Right atrium auricular region (tissue), 2 donors: Measurements from ENCODE around the gene RNU7-1. TPM values are rescaled to one million over a fixed set of nuclear protein-coding genes. Genes with fewer than 3 reads are reported as not detected.

Experiments
- DNase-seq: peaks from one replicate; pipeline ENCODE4 v3.0.0-alpha.2; 2019; ENCODE audit warnings: low spot score
- H3K27ac ChIP-seq, 2 donors: fragments of 200-600 bp; sonication (generic); 1 replicate in 1 of 2; 2 replicates in 1 of 2; pipeline ENCODE4 v1.5.1; 2016 to 2019
- H3K27me3 ChIP-seq, 2 donors: fragments of 200-600 bp; sonication (generic); one replicate each; pipeline versions ENCODE4 v1.5.1 to v1.6.0; 2017 to 2019
- H3K36me3 ChIP-seq: fragments of 200-600 bp; sonication (generic); one replicate; pipeline ENCODE4 v1.5.1; 2016
- H3K4me1 ChIP-seq, 2 donors: fragments of 200-600 bp; sonication (generic); one replicate each; pipeline versions ENCODE4 v1.5.1 to v1.6.0; 2017 to 2019
- H3K4me3 ChIP-seq, 2 donors: fragments of 200-600 bp; sonication (generic); 1 replicate in 1 of 2; 2 replicates in 1 of 2; pipeline ENCODE4 v1.5.1; 2017 to 2019; ENCODE audit warnings: mild to moderate bottlenecking in 1 of 2, moderate library complexity in 1 of 2
- H3K9me3 ChIP-seq, 2 donors: fragments of 200-600 bp; sonication (generic); one replicate each; pipeline ENCODE4 v1.5.1; 2019
- total RNA-seq, 2 donors: library from RNA; depleted of rRNA; stranded (reverse); fragments of >200 nt; gene quantifications; one replicate each; pipeline ENCODE4 v1.1.0, GENCODE V29; 2016
- TF ChIP-seq, protein P1 (sequence below), 2 donors: fragments of 200-600 bp; sonication (generic); IDR thresholded peaks; one replicate each; pipeline ENCODE4 v1.5.1; 2019; ENCODE audit warnings: antibody characterized with exemption in 2 of 2

The RNU7-1 gene
- total RNA-seq, 2 donors from 2014 or later = not detected

DNA sequence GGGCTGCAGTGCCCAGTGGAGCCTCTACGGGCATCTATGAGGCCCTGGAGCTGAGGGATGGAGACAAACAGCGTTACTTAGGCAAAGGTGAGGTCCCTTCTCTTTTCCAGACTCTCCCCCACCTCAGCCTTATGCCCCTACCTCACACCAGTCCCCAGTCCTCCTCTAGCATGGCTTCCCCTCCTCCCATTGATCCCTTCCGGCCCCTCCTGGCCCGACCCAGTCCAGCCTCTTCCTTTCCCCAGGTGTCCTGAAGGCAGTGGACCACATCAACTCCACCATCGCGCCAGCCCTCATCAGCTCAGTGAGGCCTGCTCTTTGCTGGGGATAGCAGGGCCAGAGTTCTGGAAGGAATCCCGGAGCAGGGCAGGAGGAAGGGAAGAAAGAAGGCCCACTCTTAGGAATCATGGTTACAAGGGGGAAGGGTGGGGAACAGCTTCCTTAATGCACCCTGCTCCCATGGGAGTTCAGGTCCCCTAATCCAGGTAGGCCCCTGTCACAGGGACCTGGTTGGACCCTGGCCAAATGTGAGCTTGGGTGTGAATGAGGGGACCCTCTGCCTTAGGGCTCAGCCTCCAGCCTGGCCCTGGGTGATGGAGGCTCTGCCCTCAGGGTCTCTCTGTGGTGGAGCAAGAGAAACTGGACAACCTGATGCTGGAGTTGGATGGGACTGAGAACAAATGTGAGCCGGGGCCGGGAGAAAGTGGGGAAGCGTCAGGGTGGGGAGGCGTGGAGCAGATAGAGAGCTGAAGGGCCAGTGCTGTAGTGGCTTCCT lies 27.0 kb upstream of the RNU7-1 start:
- no peaks in the 10 kb centered on the region for H3K27me3 ChIP-seq
- H3K4me1 ChIP-seq = peaks cover 0 to 23% of the 10 kb centered on the region in 2 donors
- no peak for DNase-seq
- H3K27ac ChIP-seq = no peak overlapping the region
- H3K9me3 ChIP-seq = no peaks in the 10 kb centered on the region
- no peak overlapping the region for H3K4me3 ChIP-seq
- H3K36me3 ChIP-seq = peaks cover 4% of the 10 kb centered on the region
- TF ChIP-seq, protein P1, sequence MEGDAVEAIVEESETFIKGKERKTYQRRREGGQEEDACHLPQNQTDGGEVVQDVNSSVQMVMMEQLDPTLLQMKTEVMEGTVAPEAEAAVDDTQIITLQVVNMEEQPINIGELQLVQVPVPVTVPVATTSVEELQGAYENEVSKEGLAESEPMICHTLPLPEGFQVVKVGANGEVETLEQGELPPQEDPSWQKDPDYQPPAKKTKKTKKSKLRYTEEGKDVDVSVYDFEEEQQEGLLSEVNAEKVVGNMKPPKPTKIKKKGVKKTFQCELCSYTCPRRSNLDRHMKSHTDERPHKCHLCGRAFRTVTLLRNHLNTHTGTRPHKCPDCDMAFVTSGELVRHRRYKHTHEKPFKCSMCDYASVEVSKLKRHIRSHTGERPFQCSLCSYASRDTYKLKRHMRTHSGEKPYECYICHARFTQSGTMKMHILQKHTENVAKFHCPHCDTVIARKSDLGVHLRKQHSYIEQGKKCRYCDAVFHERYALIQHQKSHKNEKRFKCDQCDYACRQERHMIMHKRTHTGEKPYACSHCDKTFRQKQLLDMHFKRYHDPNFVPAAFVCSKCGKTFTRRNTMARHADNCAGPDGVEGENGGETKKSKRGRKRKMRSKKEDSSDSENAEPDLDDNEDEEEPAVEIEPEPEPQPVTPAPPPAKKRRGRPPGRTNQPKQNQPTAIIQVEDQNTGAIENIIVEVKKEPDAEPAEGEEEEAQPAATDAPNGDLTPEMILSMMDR (IDR thresholded peaks at IDR 0.05) = no peak

DNA sequence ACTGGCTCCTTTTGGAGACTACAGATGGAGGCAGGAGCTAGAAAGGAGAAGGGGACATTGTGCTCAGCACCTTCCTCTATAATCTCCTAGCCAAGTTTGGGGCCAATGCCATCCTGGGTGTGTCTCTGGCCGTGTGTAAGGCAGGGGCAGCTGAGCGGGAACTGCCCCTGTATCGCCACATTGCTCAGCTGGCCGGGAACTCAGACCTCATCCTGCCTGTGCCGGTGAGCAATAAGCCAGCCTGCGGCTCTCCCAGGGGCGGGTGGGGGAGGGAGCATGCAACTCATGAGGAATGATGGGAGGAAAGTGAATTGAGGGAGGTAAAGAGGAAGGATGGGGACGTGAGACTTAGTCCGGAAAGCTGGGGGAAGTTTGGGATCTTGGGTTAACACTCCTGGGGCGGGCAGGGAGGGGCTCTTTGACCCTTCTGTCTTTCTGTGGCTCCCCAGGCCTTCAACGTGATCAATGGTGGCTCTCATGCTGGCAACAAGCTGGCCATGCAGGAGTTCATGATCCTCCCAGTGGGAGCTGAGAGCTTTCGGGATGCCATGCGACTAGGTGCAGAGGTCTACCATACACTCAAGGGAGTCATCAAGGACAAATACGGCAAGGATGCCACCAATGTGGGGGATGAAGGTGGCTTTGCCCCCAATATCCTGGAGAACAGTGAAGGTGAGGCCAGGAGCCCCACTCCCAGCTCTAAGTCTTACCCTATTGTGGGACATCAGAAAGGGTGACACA lies 26.0 kb upstream of the RNU7-1 start:
- peaks cover 0 to 23% of the 10 kb centered on the region in 2 donors for H3K4me1 ChIP-seq
- H3K9me3 ChIP-seq = no peaks in the 10 kb centered on the region
- DNase-seq = no peak
- H3K27ac ChIP-seq = no peak overlapping the region
- no peaks in the 10 kb centered on the region for H3K27me3 ChIP-seq
- no peak overlapping the region for H3K4me3 ChIP-seq
- H3K36me3 ChIP-seq = peaks cover 4% of the 10 kb centered on the region
- TF ChIP-seq, protein P1 (IDR thresholded peaks at IDR 0.05) = no peak

DNA sequence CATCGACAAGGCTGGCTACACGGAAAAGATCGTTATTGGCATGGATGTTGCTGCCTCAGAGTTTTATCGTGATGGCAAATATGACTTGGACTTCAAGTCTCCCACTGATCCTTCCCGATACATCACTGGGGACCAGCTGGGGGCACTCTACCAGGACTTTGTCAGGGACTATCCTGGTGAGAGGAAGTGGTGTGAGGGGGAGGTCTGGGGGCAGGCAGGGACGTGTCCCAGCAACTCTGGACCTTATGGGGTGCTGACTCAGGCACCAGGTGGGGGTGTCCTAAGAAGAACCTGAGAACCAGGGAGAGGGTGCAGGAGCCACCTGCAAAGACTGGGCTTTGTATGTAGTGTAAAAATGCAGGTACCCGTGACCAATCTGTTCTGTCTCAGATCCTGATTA lies 24.0 kb upstream of the RNU7-1 start:
- Histone ChIP-seq H3K4me1 (peaks cover 0 to 25% of the 10 kb centered on the region in 2 donors), H3K9me3 (no peaks in the 10 kb centered on the region), H3K4me3 (no peak overlapping the region), H3K36me3 (peaks cover 4% of the 10 kb centered on the region), H3K27me3 (no peaks in the 10 kb centered on the region), H3K27ac (no peak overlapping the region)
- TF ChIP-seq, protein P1 (IDR thresholded peaks at IDR 0.05) = no peak
- no peak for DNase-seq

GRCh38 chr12:6921539-6921938 lies 22.1 kb upstream of the RNU7-1 start:
- H3K36me3 ChIP-seq = peaks cover 4% of the 10 kb centered on the region
- no peak for DNase-seq
- peaks cover 0 to 30% of the 10 kb centered on the region in 2 donors for H3K4me1 ChIP-seq
- no peaks in the 10 kb centered on the region for H3K27me3 ChIP-seq
- H3K9me3 ChIP-seq = no peaks in the 10 kb centered on the region
- no peak overlapping the region for H3K4me3 ChIP-seq
- no peak overlapping the region for H3K27ac ChIP-seq
- TF ChIP-seq, protein P1 (IDR thresholded peaks at IDR 0.05) = no peak

GRCh38 chr12:6921996-6922946 lies 21.3 kb upstream of the RNU7-1 start:
- TF ChIP-seq, protein P1 (IDR thresholded peaks at IDR 0.05) = no peak
- Histone ChIP-seq H3K4me1 (peaks cover 0 to 37% of the 10 kb centered on the region in 2 donors), H3K27me3 (no peaks in the 10 kb centered on the region), H3K4me3 (no peak overlapping the region), H3K9me3 (no peaks in the 10 kb centered on the region), H3K27ac (no peak overlapping the region), H3K36me3 (peaks cover 4% of the 10 kb centered on the region)
- no peak for DNase-seq
